Activated CD4-positive, alpha-beta T cell treated with anti-CD3 and anti-CD28 coated beads for 36 hours (primary cell): ENCODE data around the gene IL17RD. TPM values are rescaled to one million over a fixed set of nuclear protein-coding genes. Genes with fewer than 3 reads are reported as not detected.

Experiments
- ATAC-seq: fragments of 200-7000 bp; cut with Tn5 transposase; one replicate; pipeline ENCODE4 v1.10.0; 2021; ENCODE audit warnings: mild to moderate bottlenecking, moderate library complexity
- CTCF ChIA-PET: fragments of 350-600 bp; sonication (Branson Sonifier 250); formaldehyde crosslinking; loops from one replicate; lab custom pipeline; 2021; ENCODE audit warnings: antibody characterized with exemption; lab: Charles Lee
- POLR2A ChIA-PET: fragments of 350-600 bp; sonication (Branson Sonifier 250); formaldehyde crosslinking; loops from one replicate; lab custom pipeline; 2021; ENCODE audit warnings: antibody characterized with exemption, inconsistent platforms; lab: Charles Lee
- DNase-seq: peaks from one replicate; pipeline ENCODE4 v3.0.0-alpha.2; 2020
- H3K27ac Mint-ChIP-seq: one replicate; pipeline ENCODE4 v1.8.0; 2021; ENCODE audit warnings: mixed read lengths
- H3K27me3 Mint-ChIP-seq: one replicate; pipeline ENCODE4 v1.8.0; 2021; ENCODE audit warnings: mixed read lengths
- H3K36me3 Mint-ChIP-seq: one replicate; pipeline ENCODE4 v1.8.0; 2021; ENCODE audit warnings: low read depth, mixed read lengths
- H3K4me1 Mint-ChIP-seq: one replicate; pipeline ENCODE4 v1.8.0; 2021; ENCODE audit warnings: mixed read lengths
- H3K4me3 Mint-ChIP-seq: one replicate; pipeline ENCODE4 v1.8.0; 2021; ENCODE audit warnings: mild to moderate bottlenecking, moderate library complexity, mixed read lengths
- H3K9me3 Mint-ChIP-seq: one replicate; pipeline ENCODE4 v1.8.0; 2021; ENCODE audit warnings: low read depth, mixed read lengths
- intact Hi-C, 2 experiments: fragments of 100-400 bp; cut with DNase I in 1 of 2; cut with micrococcal nuclease in 1 of 2; formaldehyde crosslinking; loops; one replicate each; pipeline versions ENCODE4 v1.14.2 to v1.15.1; 2022 to 2024; cut with DNase I, micrococcal nuclease
- total RNA-seq, 2 experiments: library from RNA; stranded (reverse); gene quantifications; one replicate each; pipeline ENCODE4 v1.2.3, GENCODE V29; 2021

IL17RD gene
- total RNA-seq, 2 experiments from 2014 or later = 0.05 to 0.18 TPM

- ChIA-PET CTCF (interaction anchor here (0.9 to 1.2 kb wide), 3 partner anchors 25 to 51 kb away, joined by 3 to 4 read pairs (median 3); no protein-coding TSS in a partner anchor), POLR2A (no interaction called here)
- Mint-ChIP-seq H3K4me3 (no peak overlapping the region), H3K36me3 (no peaks in the 10 kb centered on the region), H3K27ac (no peak overlapping the region), H3K27me3 (peaks cover 2% of the 10 kb centered on the region), H3K9me3 (no peaks in the 10 kb centered on the region), H3K4me1 (no peaks in the 10 kb centered on the region)
- DNase-seq (no peak), ATAC-seq (no peak)
- intact Hi-C loops = no loop called here
Observed at GRCh38 chr3:57046101-57046765, 118.9 kb downstream of the IL17RD start.

GRCh38 chr3:57043518-57043917 lies 121.6 kb downstream of the IL17RD start:
- Mint-ChIP-seq H3K4me1 (no peaks in the 10 kb centered on the region), H3K9me3 (no peaks in the 10 kb centered on the region), H3K27me3 (peaks cover 5% of the 10 kb centered on the region), H3K27ac (no peak overlapping the region), H3K36me3 (no peaks in the 10 kb centered on the region), H3K4me3 (no peak overlapping the region)
- ATAC-seq (no peak), DNase-seq (no peak)
- ChIA-PET POLR2A (no interaction called here), CTCF (no interaction called here)
- intact Hi-C loops = no loop called here

GRCh38 chr3:57041674-57042073 lies 123.5 kb downstream of the IL17RD start:
- DNase-seq (no peak), ATAC-seq (no peak)
- Mint-ChIP-seq H3K27me3 (peaks cover 5% of the 10 kb centered on the region), H3K36me3 (no peaks in the 10 kb centered on the region), H3K27ac (no peak overlapping the region), H3K9me3 (no peaks in the 10 kb centered on the region), H3K4me1 (no peaks in the 10 kb centered on the region), H3K4me3 (no peak overlapping the region)
- ChIA-PET POLR2A (no interaction called here), CTCF (no interaction called here)
- intact Hi-C loops = no loop called here

Other genes starting within 250 kb of the IL17RD start
- gene SPATA12, start 104.7 kb downstream of the IL17RD start, total RNA-seq = not detected
- gene HESX1, start 34.6 kb upstream of the IL17RD start, total RNA-seq = 1 to 10 TPM in 1 of 2 experiments, under 1 TPM in 1; 0.79 to 1.1 TPM
- 10 to 100 TPM; 38.4 to 39.4 TPM for gene APPL1, start 62.4 kb upstream of the IL17RD start, total RNA-seq
- gene ASB14, start 127.3 kb upstream of the IL17RD start, total RNA-seq = not detected